Neuronal stem cell (in vitro differentiated cells): ENCODE results near the gene PDZD2.

Experiments used
- DNase-seq: peaks from one replicate; pipeline ENCODE4 v3.0.0-alpha.2; 2013; ENCODE audit warnings: low spot score
- H2AFZ ChIP-seq: one replicate; pipeline ENCODE4 v1.6.1; 2013; ENCODE audit warnings: mild to moderate bottlenecking, low read length, inconsistent platforms
- H2AK5ac ChIP-seq: 2 replicates; pipeline ENCODE4 v1.6.1; 2013; ENCODE audit warnings: low read depth, mild to moderate bottlenecking, inconsistent platforms, low read length, moderate library complexity, mixed read lengths
- H2BK120ac ChIP-seq: 2 replicates; pipeline ENCODE4 v1.6.1; 2013; ENCODE audit warnings: low read depth, mild to moderate bottlenecking, inconsistent platforms, low read length, moderate library complexity, mixed read lengths
- H2BK12ac ChIP-seq: one replicate; pipeline ENCODE4 v1.6.1; 2013; ENCODE audit warnings: low read length, inconsistent platforms
- H2BK15ac ChIP-seq: 2 replicates; pipeline ENCODE4 v1.6.1; 2013; ENCODE audit warnings: mild to moderate bottlenecking, low read length, inconsistent platforms, mixed read lengths
- H2BK5ac ChIP-seq: one replicate; pipeline ENCODE4 v1.6.1; 2013; ENCODE audit warnings: inconsistent platforms, mild to moderate bottlenecking, low read length, moderate library complexity
- H3K14ac ChIP-seq: one replicate; pipeline ENCODE4 v1.6.1; 2013; ENCODE audit warnings: low read length, inconsistent platforms
- H3K18ac ChIP-seq: 2 replicates; pipeline ENCODE4 v1.6.1; 2013; ENCODE audit warnings: low read length, inconsistent platforms
- H3K23ac ChIP-seq: 2 replicates; pipeline ENCODE4 v1.6.1; 2013; ENCODE audit warnings: low read depth, mild to moderate bottlenecking, mixed read lengths, low read length, inconsistent platforms; ENCODE audit not compliant: poor library complexity
- H3K27ac ChIP-seq: replicated peaks from 3 replicates; pipeline ENCODE4 v1.5.1; 2013; ENCODE audit warnings: low read length, inconsistent platforms
- H3K27me3 ChIP-seq, 3 experiments: 2 replicates each; pipeline ENCODE4 v1.6.1; 2013; ENCODE audit warnings: low read length in 3 of 3, mild to moderate bottlenecking in 2 of 3, inconsistent platforms in 1 of 3, low read depth in 1 of 3, mixed read lengths in 1 of 3, moderate library complexity in 1 of 3; ENCODE audit not compliant: control insufficient read depth in 3 of 3, insufficient read depth in 3 of 3
- H3K36me3 ChIP-seq, 2 donors: replicated peaks in 1 of 2; 2 replicates each; pipeline ENCODE4 v1.6.1; 2013; ENCODE audit warnings: low read length in 2 of 2; ENCODE audit not compliant: control insufficient read depth in 2 of 2, insufficient read depth in 2 of 2
- H3K4ac ChIP-seq: 2 replicates; pipeline ENCODE4 v1.6.1; 2013; ENCODE audit warnings: inconsistent platforms, mild to moderate bottlenecking, low read length, moderate library complexity
- H3K4me1 ChIP-seq, 2 donors: 1 replicate in 1 of 2; 2 replicates in 1 of 2; pipeline ENCODE4 v1.6.1; 2013; ENCODE audit warnings: low read length in 2 of 2, low read depth in 1 of 2; ENCODE audit not compliant: control insufficient read depth in 2 of 2, insufficient read depth in 1 of 2
- H3K4me2 ChIP-seq: one replicate; pipeline ENCODE4 v1.6.1; 2013; ENCODE audit warnings: mild to moderate bottlenecking, low read length, inconsistent platforms; ENCODE audit not compliant: insufficient read depth, poor library complexity, severe bottlenecking
- H3K4me3 ChIP-seq, 2 donors: 2 replicates each; pipeline ENCODE4 v1.5.1; 2013; ENCODE audit warnings: low read length in 2 of 2, mild to moderate bottlenecking in 2 of 2, inconsistent platforms in 1 of 2, moderate library complexity in 1 of 2
- H3K79me1 ChIP-seq: one replicate; pipeline ENCODE4 v1.6.1; 2013; ENCODE audit warnings: low read depth, mild to moderate bottlenecking, inconsistent platforms, low read length, moderate library complexity
- H3K9ac ChIP-seq: one replicate; pipeline ENCODE4 v1.6.1; 2013; ENCODE audit warnings: mild to moderate bottlenecking, low read depth, low read length, inconsistent platforms; ENCODE audit not compliant: poor library complexity
- H3K9me3 ChIP-seq, 2 donors: replicated peaks in 1 of 2; 2 replicates each; pipeline versions ENCODE3 to v1.6.1; 2013; ENCODE audit warnings: low read length in 2 of 2, mild to moderate bottlenecking in 2 of 2, inconsistent platforms in 1 of 2, low read depth in 1 of 2, mixed read lengths in 1 of 2, moderate library complexity in 1 of 2; ENCODE audit not compliant: control insufficient read depth in 2 of 2, insufficient read depth in 1 of 2
- H4K8ac ChIP-seq: one replicate; pipeline ENCODE4 v1.6.1; 2013; ENCODE audit warnings: low read depth, mild to moderate bottlenecking, inconsistent platforms, low read length, moderate library complexity
- H4K91ac ChIP-seq: one replicate; pipeline ENCODE4 v1.6.1; 2013; ENCODE audit warnings: low read length, low read depth, mild to moderate bottlenecking, inconsistent platforms; ENCODE audit not compliant: poor library complexity
- WGBS, 2 donors: extraction: QIAGEN DNeasy Blood & Tissue Kit; methylation state at CpG; one replicate each; pipeline ENCODE4 v1.1.7; 2013; ENCODE audit warnings: missing lambda C conversion rate in 2 of 2, mixed read lengths in 1 of 2; ENCODE audit not compliant: insufficient read length in 2 of 2, insufficient replicate concordance in 1 of 2; ENCODE audit errors: extremely low coverage in 2 of 2; 5-methylcytosine and 5-hydroxymethylcytosine counted together

The PDZD2 gene

DNA sequence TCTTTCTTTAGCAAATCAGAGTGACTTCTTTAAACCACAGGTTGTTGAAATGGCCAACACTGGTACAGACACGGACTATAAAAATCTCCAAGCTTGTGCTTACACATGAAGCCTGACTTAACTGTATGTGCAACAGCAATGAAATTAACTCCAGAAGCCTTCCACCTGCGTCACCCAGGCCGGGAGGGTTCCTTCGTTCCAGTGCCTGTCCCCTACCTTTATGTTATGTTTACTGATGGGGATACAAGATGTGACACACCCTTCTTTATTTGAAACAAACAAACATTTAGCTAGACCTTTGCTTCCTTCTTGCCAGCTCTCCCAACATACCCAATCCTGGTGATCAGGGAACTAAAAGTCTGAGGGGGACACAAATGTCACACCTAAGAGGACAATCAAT, 469.2 kb downstream of the PDZD2 start:
- no CpG with 5 or more reads among the region's 4 CpGs for WGBS, 2 donors
- Histone ChIP-seq H3K18ac (no peak overlapping the region), H4K8ac (no peak overlapping the region), H3K4ac (no peak overlapping the region), H2BK15ac (no peak overlapping the region), H2BK120ac (no peak overlapping the region), H2BK12ac (no peak overlapping the region), H2AFZ (no peak overlapping the region), H3K27ac (no peak overlapping the region), H3K79me1 (no peaks in the 10 kb centered on the region), H3K36me3 (peaks cover 23 to 96% of the 10 kb centered on the region in 2 donors), H3K4me2 (no peak overlapping the region), H3K14ac (no peak overlapping the region), H2BK5ac (no peak overlapping the region), H3K4me3 (no peak overlapping the region), H2AK5ac (no peak overlapping the region), H3K4me1 (no peaks in the 10 kb centered on the region), H4K91ac (no peak overlapping the region), H3K9ac (no peak overlapping the region), H3K27me3 (no peaks in the 10 kb centered on the region), H3K9me3 (peaks cover 0 to 10% of the 10 kb centered on the region in 2 donors), H3K23ac (no peak overlapping the region)
- no peak for DNase-seq

DNA sequence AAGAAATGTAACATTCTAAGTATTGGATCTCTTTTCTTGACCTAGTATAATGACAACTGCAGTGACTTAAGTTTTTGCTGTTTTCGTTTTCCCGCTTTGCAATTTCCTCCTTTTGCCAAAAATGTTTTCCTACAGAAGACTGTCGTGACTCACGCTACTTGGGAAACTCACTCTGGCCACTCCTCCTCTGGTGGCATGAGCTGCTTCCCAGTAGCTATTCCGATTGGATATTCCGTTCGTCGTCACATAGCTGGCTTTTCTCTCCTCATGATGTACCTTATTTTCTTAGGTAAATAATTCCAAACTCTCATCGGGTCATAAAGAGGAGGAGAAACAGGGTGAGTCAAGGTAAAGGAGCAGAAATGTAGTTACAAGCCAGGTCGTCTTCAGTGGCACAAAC, 470.3 kb downstream of the PDZD2 start:
- Histone ChIP-seq H2AK5ac (no peak overlapping the region), H3K4me2 (no peak overlapping the region), H4K91ac (no peak overlapping the region), H2AFZ (no peak overlapping the region), H3K27me3 (no peaks in the 10 kb centered on the region), H2BK12ac (no peak overlapping the region), H3K4ac (no peak overlapping the region), H2BK5ac (no peak overlapping the region), H3K79me1 (no peaks in the 10 kb centered on the region), H3K18ac (no peak overlapping the region), H3K36me3 (peaks cover 16 to 96% of the 10 kb centered on the region in 2 donors), H3K27ac (no peak overlapping the region), H3K9ac (no peak overlapping the region), H3K23ac (no peak overlapping the region), H3K9me3 (peaks cover 0 to 10% of the 10 kb centered on the region in 2 donors), H3K14ac (no peak overlapping the region), H4K8ac (no peak overlapping the region), H3K4me1 (no peaks in the 10 kb centered on the region), H2BK15ac (no peak overlapping the region), H2BK120ac (no peak overlapping the region), H3K4me3 (no peak overlapping the region)
- no peak for DNase-seq
- WGBS, 2 donors = no CpG with 5 or more reads among the region's 10 CpGs

DNA sequence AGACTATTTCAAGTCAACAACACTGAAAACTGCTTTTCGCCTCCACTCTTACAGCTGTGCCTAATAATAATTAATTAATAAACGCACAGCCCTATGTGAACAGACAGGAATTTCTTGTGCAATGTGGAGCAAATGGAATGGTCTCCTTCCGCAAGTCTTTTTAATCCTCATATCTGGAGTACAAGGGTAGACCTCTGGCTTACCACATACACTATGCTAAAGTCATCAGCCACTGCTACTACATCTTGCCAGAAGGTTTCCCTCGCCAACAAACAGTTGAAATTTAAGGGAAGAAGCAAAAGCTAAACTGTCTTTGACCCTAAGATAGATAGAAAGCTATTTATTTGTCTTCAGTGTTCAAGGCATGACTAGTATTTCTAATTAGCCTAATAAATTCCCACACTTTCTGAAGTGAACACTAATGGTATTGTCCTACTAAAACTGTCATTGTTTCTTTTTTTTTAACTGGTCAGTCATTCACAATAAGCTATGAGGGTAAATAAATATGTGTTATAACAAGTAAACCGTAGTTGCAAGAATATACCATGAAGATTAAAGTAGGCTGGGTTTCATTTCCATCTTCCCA, 471.3 kb downstream of the PDZD2 start:
- Histone ChIP-seq H3K4me1 (no peaks in the 10 kb centered on the region), H3K4me2 (no peak overlapping the region), H2BK12ac (no peak overlapping the region), H2BK120ac (no peak overlapping the region), H3K9ac (no peak overlapping the region), H4K8ac (no peak overlapping the region), H3K79me1 (no peaks in the 10 kb centered on the region), H3K18ac (no peak overlapping the region), H3K4me3 (no peak overlapping the region), H3K36me3 (peaks cover 14 to 93% of the 10 kb centered on the region in 2 donors), H2AFZ (no peak overlapping the region), H3K27ac (no peak overlapping the region), H3K4ac (no peak overlapping the region), H2AK5ac (no peak overlapping the region), H3K27me3 (no peaks in the 10 kb centered on the region), H2BK5ac (no peak overlapping the region), H3K14ac (no peak overlapping the region), H3K9me3 (peaks cover 0 to 10% of the 10 kb centered on the region in 2 donors), H2BK15ac (no peak overlapping the region), H4K91ac (no peak overlapping the region), H3K23ac (no peak overlapping the region)
- no CpG with 5 or more reads among the region's 5 CpGs for WGBS, 2 donors
- DNase-seq = no peak

DNA sequence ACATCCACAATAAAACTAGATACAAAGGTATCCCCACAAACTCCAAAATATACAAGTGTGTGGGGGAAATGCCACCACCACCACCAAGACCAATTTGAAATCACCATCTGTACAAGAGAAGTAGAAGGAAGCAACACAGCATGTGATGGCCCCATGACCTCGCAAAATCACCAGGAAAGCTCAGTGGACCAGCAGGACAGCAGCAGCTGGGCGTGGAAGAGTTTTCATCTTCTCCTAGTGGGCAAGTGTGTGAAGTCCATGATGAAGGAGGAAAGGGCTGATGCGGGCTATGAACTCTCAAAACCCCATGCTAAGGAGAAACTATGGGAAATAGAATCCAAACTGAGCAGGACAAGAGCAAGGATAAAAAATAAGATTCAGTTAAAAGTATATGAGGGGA, 477.1 kb downstream of the PDZD2 start:
- no peak overlapping the region for H4K91ac ChIP-seq
- H3K27ac ChIP-seq = no peak overlapping the region
- no peak overlapping the region for H3K4ac ChIP-seq
- no CpG with 5 or more reads among the region's 3 CpGs for WGBS, 2 donors
- DNase-seq = no peak
- H2AFZ ChIP-seq = no peak overlapping the region
- no peak overlapping the region for H2AK5ac ChIP-seq
- H2BK5ac ChIP-seq = no peak overlapping the region
- H3K23ac ChIP-seq = no peak overlapping the region
- no peak overlapping the region for H2BK15ac ChIP-seq
- no peaks in the 10 kb centered on the region for H3K27me3 ChIP-seq
- no peak overlapping the region for H3K14ac ChIP-seq
- H3K4me3 ChIP-seq = no peak overlapping the region
- H3K9me3 ChIP-seq = no peaks in the 10 kb centered on the region
- no peaks in the 10 kb centered on the region for H3K79me1 ChIP-seq
- H3K36me3 ChIP-seq = peaks cover 8 to 82% of the 10 kb centered on the region in 2 donors
- H3K4me2 ChIP-seq = no peak overlapping the region
- no peak overlapping the region for H3K18ac ChIP-seq
- no peak overlapping the region for H4K8ac ChIP-seq
- no peak overlapping the region for H2BK12ac ChIP-seq
- no peaks in the 10 kb centered on the region for H3K4me1 ChIP-seq
- no peak overlapping the region for H3K9ac ChIP-seq
- H2BK120ac ChIP-seq = no peak overlapping the region
